ENCODE measurements around the gene PTPN4. TPM values are rescaled to one million over a fixed set of nuclear protein-coding genes. Genes with fewer than 3 reads are reported as not detected.

Gene PTPN4
- total and polyA plus RNA-seq, 2 donors = 4.8 to 58.1 TPM

Other genes starting within 250 kb of the PTPN4 start
- not detected for gene SCTR, start 235.4 kb upstream of the PTPN4 start, total RNA-seq
- gene SCTR, start 235.4 kb upstream of the PTPN4 start, polyA plus RNA-seq = not detected
- gene CFAP221, start 215.5 kb upstream of the PTPN4 start, total RNA-seq = 0.95 TPM
- 0.09 TPM for gene CFAP221, start 215.5 kb upstream of the PTPN4 start, polyA plus RNA-seq
- 8.6 TPM for gene TMEM177, start 80.7 kb upstream of the PTPN4 start, total RNA-seq
- gene TMEM177, start 80.7 kb upstream of the PTPN4 start, polyA plus RNA-seq = 9.8 TPM